GM19023 (cell line): Measurements from ENCODE around the gene ULBP3.

Experiments used
- ATAC-seq: cut with Tn5 transposase; IDR thresholded peaks from one replicate; pipeline ENCODE4 v1.9.1; 2021; ENCODE audit warnings: mild to moderate bottlenecking, moderate library complexity; ENCODE audit not compliant: unreplicated experiment

ULBP3 gene

GRCh38 chr6:150068720-150069648 lies at the start of gene ULBP3:
TSS of gene ULBP3 (minus strand) at chr6:150069121. CDS start at chr6:150069066, 55 bp downstream.
- peak; percentile 62 for ATAC-seq

- ATAC-seq: no peak
These were observed 49.7 kb upstream of the ULBP3 start for GRCh38 chr6:150118627-150119026.

- no peak for ATAC-seq
These were observed 49.3 kb upstream of the ULBP3 start for GRCh38 chr6:150118203-150118602.

- no peak for ATAC-seq
These were observed 47.4 kb upstream of the ULBP3 start for GRCh38 chr6:150116200-150116800.

- ATAC-seq: no peak
These were observed 46.8 kb upstream of the ULBP3 start for GRCh38 chr6:150115769-150116168.

- ATAC-seq: no peak
These were observed 43.3 kb upstream of the ULBP3 start for GRCh38 chr6:150112233-150112632.

- no peak for ATAC-seq
These were observed 33.9 kb upstream of the ULBP3 start for GRCh38 chr6:150102750-150103270.

GRCh38 chr6:150100745-150101144 lies 31.8 kb upstream of the ULBP3 start:
- ATAC-seq: no peak

- no peak for ATAC-seq
These were observed 31.0 kb upstream of the ULBP3 start for GRCh38 chr6:150099953-150100352.

GRCh38 chr6:150099546-150099945 lies 30.6 kb upstream of the ULBP3 start:
- no peak for ATAC-seq

GRCh38 chr6:150098155-150098554 lies 29.2 kb upstream of the ULBP3 start:
- ATAC-seq: no peak

GRCh38 chr6:150093397-150093796 lies 24.5 kb upstream of the ULBP3 start:
- no peak for ATAC-seq

GRCh38 chr6:150091476-150091875 lies 22.6 kb upstream of the ULBP3 start:
- no peak for ATAC-seq

- no peak for ATAC-seq
These were observed 21.4 kb upstream of the ULBP3 start for GRCh38 chr6:150090328-150090727.

- ATAC-seq: no peak
These were observed 19.7 kb upstream of the ULBP3 start for GRCh38 chr6:150088481-150089154.

GRCh38 chr6:150087336-150087735 lies 18.4 kb upstream of the ULBP3 start:
- no peak for ATAC-seq

GRCh38 chr6:150086026-150086425 lies 17.1 kb upstream of the ULBP3 start:
- ATAC-seq: no peak

- ATAC-seq: no peak
These were observed 15.5 kb upstream of the ULBP3 start for GRCh38 chr6:150084426-150084825.

GRCh38 chr6:150083839-150084238 lies 14.9 kb upstream of the ULBP3 start:
- ATAC-seq: no peak

- ATAC-seq: no peak
These were observed 12.8 kb upstream of the ULBP3 start for GRCh38 chr6:150081702-150082101.

GRCh38 chr6:150079604-150080003 lies 10.7 kb upstream of the ULBP3 start:
- no peak for ATAC-seq
